ENCODE measurements around the gene TMEFF2. TPM values are rescaled to one million over a fixed set of nuclear protein-coding genes. Genes with fewer than 3 reads are reported as not detected.

The TMEFF2 gene
- total and polyA plus RNA-seq, 2 experiments from 2014 or later = 0.13 TPM; not detected in 1

GRCh38 chr2:191942090-191942738, 252.5 kb downstream of the TMEFF2 start:
- no peak overlapping the region for H3K4me2 ChIP-seq (ENCODE audit: unreplicated experiment)
- no peak overlapping the region for H3K4me3 ChIP-seq
- TF ChIP-seq EZH2phosphoT487 (IDR thresholded peaks at IDR 0.05; ENCODE audit: insufficient read depth, low read depth) (no peak), EZH2 (IDR thresholded peaks at IDR 0.05; ENCODE audit: insufficient read depth, poor library complexity, severe bottlenecking) (no peak)
- peak; percentile 27 for DNase-seq
- no peaks in the 10 kb centered on the region for H3K27me3 ChIP-seq (replicated peaks; ENCODE audit: insufficient read depth)
- no peaks in the 10 kb centered on the region for H3K9me3 ChIP-seq (ENCODE audit: low read depth)
- H3K36me3 ChIP-seq (ENCODE audit: low read depth) = no peaks in the 10 kb centered on the region
- no peak overlapping the region for H3K9ac ChIP-seq
- H3K4me1 ChIP-seq (ENCODE audit: insufficient read depth) = peaks cover 12% of the 10 kb centered on the region; the same call in 1 of the 2 replicates
- H4K20me1 ChIP-seq (ENCODE audit: insufficient read depth) = no peaks in the 10 kb centered on the region
- H3K27ac ChIP-seq = no peak overlapping the region
- H3K79me2 ChIP-seq (ENCODE audit: insufficient read depth) = no peaks in the 10 kb centered on the region
- 0 out of 2 replicates have a peak overlapping the region, but pooled peaks have one; percentile 19 for H2AFZ ChIP-seq
- H3F3A ChIP-seq (ENCODE audit: insufficient read depth) = 0 out of 2 replicates have a peak, but pooled peaks cover 12% of the 10 kb centered on the region
- in situ Hi-C loops (cut with MboI) = no loop called here
- H3K9me2 ChIP-seq (ENCODE audit: insufficient read depth) = no peaks in the 10 kb centered on the region
- 85 to 88% methylated on average over 3 of the region's 3 CpGs for WGBS, 2 experiments (ENCODE audit: low coverage in 1 of 2, low lambda C conversion rate in 2 of 2, missing lambda C conversion rate in 2 of 2)

GRCh38 chr2:191941376-191941929, 253.3 kb downstream of the TMEFF2 start:
- TF ChIP-seq EZH2 (IDR thresholded peaks at IDR 0.05; ENCODE audit: insufficient read depth, poor library complexity, severe bottlenecking) = no peak
- no peak for TF ChIP-seq EZH2phosphoT487 (IDR thresholded peaks at IDR 0.05; ENCODE audit: insufficient read depth, low read depth)
- Histone ChIP-seq H3K27me3 (replicated peaks; ENCODE audit: insufficient read depth) (no peaks in the 10 kb centered on the region), H3K4me1 (ENCODE audit: insufficient read depth) (peaks cover 12% of the 10 kb centered on the region; the same call in 1 of the 2 replicates), H3K36me3 (ENCODE audit: low read depth) (no peaks in the 10 kb centered on the region), H3K9me3 (ENCODE audit: low read depth) (no peaks in the 10 kb centered on the region), H3K9ac (no peak overlapping the region), H4K20me1 (ENCODE audit: insufficient read depth) (no peaks in the 10 kb centered on the region), H3K79me2 (ENCODE audit: insufficient read depth) (no peaks in the 10 kb centered on the region), H3K27ac (no peak overlapping the region), H3K4me3 (no peak overlapping the region), H3K4me2 (ENCODE audit: unreplicated experiment) (no peak overlapping the region), H3F3A (ENCODE audit: insufficient read depth) (0 out of 2 replicates have a peak, but pooled peaks cover 12% of the 10 kb centered on the region), H3K9me2 (ENCODE audit: insufficient read depth) (no peaks in the 10 kb centered on the region), H2AFZ (no peak overlapping the region)
- DNase-seq = no peak
- WGBS, 2 experiments (ENCODE audit: low coverage in 1 of 2, low lambda C conversion rate in 2 of 2, missing lambda C conversion rate in 2 of 2) = 80 to 88% methylated on average over 3 of the region's 3 CpGs
- in situ Hi-C loops (cut with MboI) = no loop called here

- Histone ChIP-seq H3K9me3 (ENCODE audit: low read depth) (no peaks in the 10 kb centered on the region), H3K4me2 (ENCODE audit: unreplicated experiment) (no peak overlapping the region), H3K79me2 (ENCODE audit: insufficient read depth) (no peaks in the 10 kb centered on the region), H2AFZ (no peak overlapping the region), H3K27me3 (replicated peaks; ENCODE audit: insufficient read depth) (no peaks in the 10 kb centered on the region), H3K36me3 (ENCODE audit: low read depth) (no peaks in the 10 kb centered on the region), H3K9ac (no peak overlapping the region), H3K9me2 (ENCODE audit: insufficient read depth) (no peaks in the 10 kb centered on the region), H3K4me3 (no peak overlapping the region), H3K27ac (no peak overlapping the region), H4K20me1 (ENCODE audit: insufficient read depth) (no peaks in the 10 kb centered on the region), H3F3A (ENCODE audit: insufficient read depth) (0 out of 2 replicates have a peak, but pooled peaks cover 12% of the 10 kb centered on the region), H3K4me1 (ENCODE audit: insufficient read depth) (peaks cover 12% of the 10 kb centered on the region; the same call in 1 of the 2 replicates)
- whole genome bisulfite sequencing, 2 experiments (ENCODE audit: low coverage in 1 of 2, low lambda C conversion rate in 2 of 2, missing lambda C conversion rate in 2 of 2) = 87 to 95% methylated on average over 1 of the region's 1 CpG
- TF ChIP-seq EZH2 (IDR thresholded peaks at IDR 0.05; ENCODE audit: insufficient read depth, poor library complexity, severe bottlenecking) = no peak
- TF ChIP-seq EZH2phosphoT487 (IDR thresholded peaks at IDR 0.05; ENCODE audit: insufficient read depth, low read depth) = no peak
- DNase-seq = no peak
- in situ Hi-C loops (cut with MboI) = no loop called here
Observed at GRCh38 chr2:191938779-191939178, 256.0 kb downstream of the TMEFF2 start.

- WGBS, 2 experiments (ENCODE audit: low coverage in 1 of 2, low lambda C conversion rate in 2 of 2, missing lambda C conversion rate in 2 of 2) = 91 to 94% methylated on average over 2 of the region's 2 CpGs
- H3K9me3 ChIP-seq (ENCODE audit: low read depth) = no peaks in the 10 kb centered on the region
- no peaks in the 10 kb centered on the region for H3K36me3 ChIP-seq (ENCODE audit: low read depth)
- 0 out of 2 replicates have a peak, but pooled peaks cover 6% of the 10 kb centered on the region for H3F3A ChIP-seq (ENCODE audit: insufficient read depth)
- H3K4me3 ChIP-seq = no peak overlapping the region
- H3K27ac ChIP-seq = no peak overlapping the region
- no peak overlapping the region for H3K9ac ChIP-seq
- in situ Hi-C loops (cut with MboI) = no loop called here
- H3K9me2 ChIP-seq (ENCODE audit: insufficient read depth) = no peaks in the 10 kb centered on the region
- no peaks in the 10 kb centered on the region for H3K27me3 ChIP-seq (replicated peaks; ENCODE audit: insufficient read depth)
- no peaks in the 10 kb centered on the region for H3K79me2 ChIP-seq (ENCODE audit: insufficient read depth)
- TF ChIP-seq EZH2 (IDR thresholded peaks at IDR 0.05; ENCODE audit: insufficient read depth, poor library complexity, severe bottlenecking) (no peak), EZH2phosphoT487 (IDR thresholded peaks at IDR 0.05; ENCODE audit: insufficient read depth, low read depth) (no peak)
- no peaks in the 10 kb centered on the region for H4K20me1 ChIP-seq (ENCODE audit: insufficient read depth)
- no peak for DNase-seq
- H3K4me1 ChIP-seq (ENCODE audit: insufficient read depth) = peaks cover 6% of the 10 kb centered on the region; the same call in 1 of the 2 replicates
- H3K4me2 ChIP-seq (ENCODE audit: unreplicated experiment) = no peak overlapping the region
- no peak overlapping the region for H2AFZ ChIP-seq
Observed at GRCh38 chr2:191936882-191937405, 257.8 kb downstream of the TMEFF2 start.

Measured in GM23248 (cell line).